ENCODE data around the gene DFFA.
A peak's percentile ranks its signal among the peaks of the same experiment; 100 is the strongest.
"Not testable (repeated sequence)": the region's sequence is repeated elsewhere in the genome, so short reads cannot be mapped to it uniquely, and the experiment has no call there.

DFFA gene

DNA sequence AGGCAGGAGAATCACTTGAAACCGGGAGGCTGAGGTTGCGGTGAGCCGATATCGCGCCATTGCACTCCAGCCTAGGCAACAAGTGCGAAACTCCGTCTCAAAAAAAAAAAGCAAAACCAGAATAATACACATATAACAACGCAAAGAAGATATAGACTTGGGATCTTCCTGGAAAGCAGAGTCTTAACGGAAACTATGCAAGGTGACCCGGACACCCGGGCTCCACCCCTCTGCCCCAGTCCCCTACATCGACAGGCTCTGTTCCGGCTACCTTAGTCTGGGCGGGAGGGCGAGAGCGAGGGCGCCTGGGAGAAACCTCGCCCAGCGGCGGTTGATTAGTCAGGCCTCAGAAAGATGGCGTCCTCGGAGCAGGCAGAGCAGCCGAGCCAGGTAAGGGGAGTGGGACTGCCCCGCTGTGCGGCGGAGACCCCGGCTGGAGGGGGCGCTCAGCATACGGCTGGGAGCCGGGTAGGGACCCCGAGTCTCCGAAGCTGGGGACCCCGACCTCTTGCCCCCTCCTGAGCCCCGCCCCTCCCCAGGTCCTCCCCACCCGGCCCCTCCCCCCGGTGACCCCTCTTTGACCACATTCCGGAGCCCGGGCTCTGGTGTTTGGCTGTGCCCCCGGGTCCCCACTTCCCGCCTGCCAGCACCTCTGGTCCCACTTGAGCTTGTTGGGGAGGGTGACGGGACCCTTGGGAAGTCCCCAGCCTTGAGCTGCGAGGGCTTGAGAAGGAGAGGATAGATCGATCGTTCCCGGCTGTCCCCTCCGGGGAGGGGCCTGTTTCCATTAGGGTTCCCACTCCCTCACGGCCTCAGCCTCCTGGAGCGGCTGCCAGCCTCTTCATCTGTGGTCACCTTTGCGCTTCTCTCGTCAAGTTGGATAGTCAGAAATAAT is 2.5 kb upstream of the DFFA start, which contains the start of gene PEX14:
TSS of gene PEX14 (plus strand) at position 338 of the 895 bp plus-strand sequence. CDS start at position 355, 17 bp downstream.
- Histone ChIP-seq H3K27ac (peak within 1 kb of the TSS; percentile 66 to 92), H3K4me3 (peak within 1 kb of the TSS; percentile 99)
- TF ChIP-seq, protein P1, sequence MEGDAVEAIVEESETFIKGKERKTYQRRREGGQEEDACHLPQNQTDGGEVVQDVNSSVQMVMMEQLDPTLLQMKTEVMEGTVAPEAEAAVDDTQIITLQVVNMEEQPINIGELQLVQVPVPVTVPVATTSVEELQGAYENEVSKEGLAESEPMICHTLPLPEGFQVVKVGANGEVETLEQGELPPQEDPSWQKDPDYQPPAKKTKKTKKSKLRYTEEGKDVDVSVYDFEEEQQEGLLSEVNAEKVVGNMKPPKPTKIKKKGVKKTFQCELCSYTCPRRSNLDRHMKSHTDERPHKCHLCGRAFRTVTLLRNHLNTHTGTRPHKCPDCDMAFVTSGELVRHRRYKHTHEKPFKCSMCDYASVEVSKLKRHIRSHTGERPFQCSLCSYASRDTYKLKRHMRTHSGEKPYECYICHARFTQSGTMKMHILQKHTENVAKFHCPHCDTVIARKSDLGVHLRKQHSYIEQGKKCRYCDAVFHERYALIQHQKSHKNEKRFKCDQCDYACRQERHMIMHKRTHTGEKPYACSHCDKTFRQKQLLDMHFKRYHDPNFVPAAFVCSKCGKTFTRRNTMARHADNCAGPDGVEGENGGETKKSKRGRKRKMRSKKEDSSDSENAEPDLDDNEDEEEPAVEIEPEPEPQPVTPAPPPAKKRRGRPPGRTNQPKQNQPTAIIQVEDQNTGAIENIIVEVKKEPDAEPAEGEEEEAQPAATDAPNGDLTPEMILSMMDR (IDR thresholded peaks at IDR 0.05), result no peak

DNA sequence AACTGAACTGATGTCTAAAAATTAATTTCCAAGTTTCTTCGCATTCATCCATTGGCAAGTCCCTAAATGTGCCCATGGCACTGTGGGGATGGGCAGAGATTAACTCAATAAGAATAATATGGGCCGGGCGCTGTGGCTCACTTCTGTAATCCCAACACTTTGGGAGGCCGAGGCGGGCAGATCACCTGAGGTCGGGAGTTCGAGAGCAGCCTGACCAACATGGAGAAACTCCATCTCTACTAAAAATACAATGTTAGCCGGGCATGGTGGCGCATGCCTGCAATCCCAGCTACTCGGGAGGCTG is 1.9 kb upstream of the DFFA start:
- DNase-seq (ENCODE audit: low spot score), result not testable (repeated sequence)
- H3K27ac ChIP-seq, result peak overlapping the region in 1 of 2 donors; percentile 92
- peak overlapping the region; percentile 99 for H3K4me3 ChIP-seq

More for the DNA sequence above, 2.5 kb upstream of the DFFA start, which contains the start of gene PEX14:
- DNase-seq (ENCODE audit: low spot score), result peak; percentile 91

DNA sequence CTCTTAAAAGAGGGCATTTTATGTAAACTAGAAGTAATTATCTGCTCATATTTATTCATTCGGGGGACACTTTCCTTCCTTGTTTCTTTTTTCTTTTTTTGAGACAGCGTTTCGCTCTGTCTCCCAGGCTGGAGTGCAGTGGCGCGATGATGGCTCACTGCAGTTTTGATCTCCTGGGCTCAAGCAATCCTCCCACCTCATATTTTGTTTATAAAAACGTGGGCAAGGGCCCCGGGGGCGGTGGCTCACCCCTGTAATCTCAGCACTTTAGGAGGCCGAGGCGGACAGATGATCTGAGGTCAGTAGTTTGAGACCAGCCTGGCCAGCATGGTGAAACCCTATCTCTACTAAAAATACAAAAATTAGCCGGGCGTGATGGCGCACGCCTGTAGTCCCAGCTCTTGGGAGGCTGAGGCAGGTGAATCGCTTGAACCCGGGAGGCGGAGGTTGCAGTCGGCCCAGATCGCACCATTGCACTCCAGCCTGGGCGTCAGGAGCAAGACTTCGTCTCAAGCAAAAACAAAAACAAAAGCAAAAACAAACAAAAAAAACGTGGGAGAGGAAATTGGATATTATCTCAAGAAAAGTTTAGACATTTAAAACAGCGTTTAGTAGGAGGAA is 926 bp upstream of the DFFA start:
- no peak for DNase-seq (ENCODE audit: low spot score)
- TF ChIP-seq, protein P1 (IDR thresholded peaks at IDR 0.05), result no peak
- no peak overlapping the region for H3K27ac ChIP-seq
- no peak overlapping the region for H3K4me3 ChIP-seq

DNA sequence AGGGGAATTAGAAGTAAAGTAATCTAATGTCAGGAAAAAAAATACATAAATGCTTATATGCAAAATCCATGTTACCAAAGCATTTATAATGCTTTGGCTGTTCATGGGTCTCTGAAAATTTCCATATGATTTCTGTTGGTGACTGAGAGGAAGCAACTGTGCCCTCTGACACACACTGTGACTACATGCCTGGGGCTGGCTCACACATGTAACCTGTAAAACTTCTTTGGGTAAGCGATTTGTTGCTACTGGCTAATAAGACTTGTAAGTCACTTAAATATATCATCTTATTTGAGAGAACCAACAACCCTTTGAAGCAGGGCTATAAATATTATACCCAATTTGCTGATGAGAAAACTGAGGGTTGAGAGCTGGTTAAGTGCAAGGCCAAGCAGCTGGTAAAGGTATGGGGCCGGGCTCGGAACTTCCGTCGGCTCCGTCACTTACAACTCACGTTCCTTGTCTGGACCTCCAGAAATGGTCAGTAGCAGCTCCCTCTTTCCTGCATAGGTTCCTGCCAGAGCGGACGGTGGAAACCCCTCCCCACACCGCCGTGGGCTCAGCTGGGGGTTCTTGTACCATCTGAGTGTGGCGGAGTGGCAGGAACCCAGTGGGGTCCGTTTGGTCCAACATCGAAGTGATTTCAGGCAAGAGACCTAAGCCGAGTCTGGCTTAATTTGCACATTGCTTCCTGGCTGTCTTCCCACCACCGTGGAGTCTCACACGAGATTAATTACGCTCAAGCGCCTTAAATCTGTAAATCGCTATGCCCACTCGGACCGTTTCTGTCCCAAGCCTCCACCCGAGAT is 714 bp downstream of the DFFA start:
- TF ChIP-seq, protein P1 (IDR thresholded peaks at IDR 0.05), result no peak
- no peak for DNase-seq (ENCODE audit: low spot score)
- peak overlapping the region; percentile 25 to 77 for H3K27ac ChIP-seq
- H3K4me3 ChIP-seq, result peak overlapping the region; percentile 74

DNA sequence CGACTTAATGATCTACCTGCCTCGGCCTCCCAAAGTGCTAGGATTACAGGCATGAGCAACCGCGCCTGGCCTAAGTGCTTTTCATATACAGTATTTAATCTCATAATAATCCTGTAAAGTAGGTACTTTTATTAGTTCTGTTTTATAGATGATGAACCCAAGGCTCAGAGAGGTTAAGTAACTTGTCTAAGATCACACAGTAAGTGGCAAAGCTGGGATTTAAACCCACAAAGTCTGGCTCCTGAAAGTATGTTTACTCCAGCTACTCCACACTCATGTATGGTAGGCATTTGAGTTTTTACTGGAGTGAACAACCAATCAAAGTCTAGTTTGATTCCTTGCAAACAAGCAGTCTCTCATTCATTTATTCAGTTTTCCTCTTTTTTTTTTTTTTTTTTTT is 2.3 kb downstream of the DFFA start:
- Histone ChIP-seq H3K27ac (no peak overlapping the region), H3K4me3 (no peak overlapping the region)
- TF ChIP-seq, protein P1 (IDR thresholded peaks at IDR 0.05), result no peak
- no peak for DNase-seq (ENCODE audit: low spot score)

DNA sequence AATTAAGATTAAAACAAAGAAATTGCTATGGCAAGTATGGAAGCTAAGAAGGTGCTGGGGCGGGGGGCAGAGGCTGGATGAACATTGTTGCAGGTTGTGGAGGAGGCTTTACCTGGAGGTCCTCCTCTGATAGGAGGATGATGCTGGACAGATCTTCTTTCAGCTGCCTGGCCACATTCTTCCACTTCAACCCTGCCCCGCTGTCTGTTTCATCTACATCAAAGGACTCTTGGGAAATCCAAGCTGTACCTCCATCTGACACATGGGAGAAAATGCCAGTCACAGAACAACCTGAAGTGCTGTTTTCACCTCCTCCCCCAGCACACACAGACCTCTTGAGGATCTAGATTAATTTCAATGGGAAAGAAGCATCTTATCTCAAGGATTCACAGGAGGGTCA is 5.3 kb downstream of the DFFA start:
- no peak overlapping the region for H3K4me3 ChIP-seq
- TF ChIP-seq, protein P1 (IDR thresholded peaks at IDR 0.05), result no peak

DNA sequence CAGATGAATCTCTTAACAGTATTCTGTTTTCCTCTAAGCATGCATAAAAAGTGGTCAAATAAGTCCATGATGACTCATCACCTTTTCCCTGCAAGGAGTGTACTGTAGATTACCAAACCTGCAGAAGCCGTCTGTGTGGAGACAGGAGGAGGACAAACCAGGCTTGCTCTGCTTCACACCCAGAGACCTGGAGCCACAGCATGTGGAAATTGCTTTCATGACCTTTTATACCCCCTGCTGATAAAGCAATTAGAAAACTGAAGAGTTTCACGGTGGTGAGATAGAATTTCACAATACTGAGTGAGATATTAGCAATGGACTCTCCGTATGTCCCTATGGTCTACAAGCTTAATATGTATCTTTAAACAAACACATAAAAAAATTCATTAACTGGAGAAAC is 13.1 kb downstream of the DFFA start:
- DNase-seq (ENCODE audit: low spot score), result no peak
- H3K4me3 ChIP-seq, result no peak overlapping the region
- TF ChIP-seq, protein P1 (IDR thresholded peaks at IDR 0.05), result no peak
- no peak overlapping the region for H3K27ac ChIP-seq

More for the DNA sequence above, 5.3 kb downstream of the DFFA start:
- H3K27ac ChIP-seq, result no peak overlapping the region
- DNase-seq (ENCODE audit: low spot score), result no peak

Data from coronary artery (tissue), 2 donors.